Transverse colon (tissue), 4 donors: ENCODE results near the gene TTF2.

Source experiments
- CTCF ChIP-seq, 5 experiments: fragments of 200-600 bp in 3 of 5; fragments of 450-650 bp in 2 of 5; sonication (generic) in 3 of 5; IDR thresholded peaks; 1 replicate in 2 of 5; 2 replicates in 3 of 5; pipeline ENCODE4 v1.5.1; 2016 to 2017; ENCODE audit warnings: antibody characterized with exemption in 5 of 5, inconsistent platforms in 3 of 5, mild to moderate bottlenecking in 2 of 5, moderate library complexity in 1 of 5
- POLR2A ChIP-seq: fragments of 450-650 bp; IDR thresholded peaks from one replicate; pipeline ENCODE4 v1.6.1; 2016; ENCODE audit warnings: antibody characterized with exemption, mild to moderate bottlenecking, moderate library complexity
- POLR2AphosphoS5 ChIP-seq, 3 donors: sonication (generic); formaldehyde crosslinking; IDR thresholded peaks; one replicate each; pipeline ENCODE4 v1.6.1; 2016; ENCODE audit warnings: antibody characterized with exemption in 3 of 3

GRCh38 chr1:117143871-117144270 is 83.7 kb downstream of the TTF2 start:
- TF ChIP-seq POLR2A: no peak
- no peak for TF ChIP-seq CTCF (IDR thresholded peaks at IDR 0.05)
- no peak for TF ChIP-seq POLR2AphosphoS5 (IDR thresholded peaks at IDR 0.05)
